HG03460 (cell line): Measurements from ENCODE around the gene ZNF552.
"Not testable (repeated sequence)": the region's sequence is repeated elsewhere in the genome, so short reads cannot be mapped to it uniquely, and the experiment has no call there.

ENCODE experiments used
- ATAC-seq: cut with Tn5 transposase; IDR thresholded peaks from one replicate; pipeline ENCODE4 v1.9.1; 2021; ENCODE audit not compliant: unreplicated experiment

Gene ZNF552

DNA sequence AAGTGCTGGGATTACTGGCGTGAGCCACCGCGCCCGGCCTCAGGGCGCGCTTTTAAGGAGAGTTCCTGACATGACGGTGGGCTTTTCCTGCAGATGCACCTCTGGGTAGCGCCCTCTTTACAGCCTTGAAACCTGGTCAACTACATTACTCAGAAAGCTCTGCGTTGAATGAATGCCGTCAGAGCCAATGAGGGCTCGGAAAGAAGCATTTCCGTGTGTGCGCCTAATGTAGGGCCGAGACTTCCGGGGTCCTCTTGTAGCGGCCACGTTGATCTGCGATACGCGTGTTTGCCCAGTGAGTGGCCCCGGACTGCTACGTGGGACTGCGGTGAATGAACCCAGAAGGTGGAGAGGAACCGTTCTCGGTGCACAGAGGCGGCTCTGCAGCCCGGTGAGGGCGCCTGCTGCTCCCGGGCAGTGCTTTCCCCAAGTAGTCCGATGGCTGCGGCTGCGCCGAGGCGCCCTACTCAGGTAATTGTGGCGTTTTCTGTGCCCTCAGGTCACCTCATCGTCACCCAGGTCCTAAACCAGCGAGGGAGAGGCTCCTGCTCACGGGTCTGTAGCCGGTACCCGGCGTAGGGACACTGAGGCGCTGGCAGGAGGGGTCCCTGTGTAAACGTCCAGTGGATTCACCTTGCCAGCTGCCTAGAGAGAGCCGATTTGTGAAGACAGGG is 4.9 kb upstream of the ZNF552 start:
- ATAC-seq: peak; percentile 74

DNA sequence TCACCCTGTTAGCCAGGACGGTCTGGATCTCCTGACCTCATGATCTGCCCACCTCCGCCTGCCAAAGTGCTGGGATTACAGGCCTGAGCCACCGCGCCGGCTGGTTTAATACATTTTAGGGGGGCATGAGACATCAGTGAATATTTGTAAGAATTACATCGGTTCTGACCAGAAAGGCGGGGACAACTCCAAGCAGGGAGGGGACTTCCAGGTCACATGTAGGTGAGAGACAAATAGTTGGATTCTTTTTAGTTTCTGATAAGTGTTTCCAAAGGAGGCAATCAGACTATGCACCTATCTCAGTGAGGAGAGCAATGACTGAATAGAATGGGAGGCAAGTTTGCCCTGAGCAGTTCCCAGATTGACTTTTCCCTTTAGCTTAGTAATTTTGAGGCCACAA is 3.7 kb upstream of the ZNF552 start:
- no peak for ATAC-seq

DNA sequence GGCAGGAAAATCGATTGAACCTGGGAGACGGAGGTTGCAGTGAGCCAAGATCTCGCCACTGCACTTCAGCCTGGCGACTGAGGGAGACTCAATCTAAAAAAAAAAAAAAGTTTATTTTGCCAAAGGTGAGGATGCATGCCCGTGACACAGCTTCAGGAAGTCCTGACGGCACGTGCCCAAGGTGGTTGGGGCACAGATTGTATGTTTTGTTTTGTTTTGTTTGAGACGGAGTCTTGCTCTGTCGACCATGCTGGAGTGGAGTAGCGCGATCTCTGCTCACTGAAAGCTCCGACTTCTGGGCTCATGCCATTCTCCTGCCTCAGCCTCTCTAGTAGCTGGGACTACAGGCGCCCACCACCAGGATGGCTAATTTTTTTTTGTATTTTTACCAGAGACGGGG is 3.3 kb upstream of the ZNF552 start:
- no peak for ATAC-seq

DNA sequence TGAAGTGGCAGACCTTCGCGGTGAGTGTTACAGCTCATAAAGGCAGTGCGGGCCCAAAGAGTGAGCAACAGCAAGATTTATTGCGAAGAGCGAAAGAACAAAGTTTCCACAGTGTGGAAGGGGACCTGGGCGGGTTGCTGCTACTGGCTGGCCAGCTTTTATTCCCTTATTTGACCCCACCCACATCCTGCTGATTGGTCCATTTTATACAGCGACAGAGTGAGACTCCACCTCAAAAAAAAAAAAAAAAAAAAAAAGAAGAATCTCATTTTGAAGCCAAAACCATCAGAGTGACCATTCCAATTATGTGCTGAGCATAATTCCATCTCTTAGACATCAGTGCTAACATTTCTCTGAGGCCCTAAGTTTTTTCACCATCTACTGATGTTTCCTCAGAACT is 1.9 kb upstream of the ZNF552 start:
- ATAC-seq: no peak

DNA sequence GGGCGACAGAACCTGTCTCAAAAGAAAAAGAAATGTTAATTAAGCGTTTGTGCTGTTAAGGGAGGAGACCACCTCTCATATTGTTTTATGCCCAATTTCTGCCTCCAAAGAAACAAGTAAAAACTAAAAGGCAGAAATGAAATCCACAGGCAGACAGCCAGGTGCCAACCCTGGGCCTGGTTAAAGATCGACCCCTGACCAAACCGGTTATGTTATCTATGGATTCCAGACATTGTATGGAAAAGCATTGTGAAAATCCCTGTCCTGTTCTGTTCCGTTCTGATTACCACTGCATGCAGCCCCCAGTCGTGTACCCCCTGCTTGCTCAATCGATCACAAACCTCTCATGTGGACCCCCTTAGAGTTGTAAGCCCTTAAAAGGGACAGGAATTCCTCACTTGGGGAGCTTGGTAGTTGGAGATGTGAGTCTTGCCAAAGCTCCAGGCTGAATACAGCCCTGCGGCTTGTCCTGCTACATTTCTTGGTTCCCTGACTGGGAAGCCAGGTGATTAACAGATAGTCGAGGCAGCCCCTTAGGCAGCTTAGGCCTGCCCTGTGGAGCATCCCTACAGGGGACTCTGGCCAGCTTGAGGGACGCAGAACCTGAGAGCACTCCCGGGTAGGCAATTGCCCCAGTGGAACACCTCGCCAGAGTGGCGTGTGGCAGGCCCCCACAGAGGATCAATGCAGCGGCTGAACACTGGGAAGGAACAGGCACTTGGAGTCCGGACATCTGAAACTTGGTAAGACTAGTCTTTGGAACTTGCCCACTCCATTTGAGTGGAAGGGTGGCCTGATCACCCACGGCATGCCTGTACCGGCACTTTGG is 748 bp upstream of the ZNF552 start:
- no peak for ATAC-seq

DNA sequence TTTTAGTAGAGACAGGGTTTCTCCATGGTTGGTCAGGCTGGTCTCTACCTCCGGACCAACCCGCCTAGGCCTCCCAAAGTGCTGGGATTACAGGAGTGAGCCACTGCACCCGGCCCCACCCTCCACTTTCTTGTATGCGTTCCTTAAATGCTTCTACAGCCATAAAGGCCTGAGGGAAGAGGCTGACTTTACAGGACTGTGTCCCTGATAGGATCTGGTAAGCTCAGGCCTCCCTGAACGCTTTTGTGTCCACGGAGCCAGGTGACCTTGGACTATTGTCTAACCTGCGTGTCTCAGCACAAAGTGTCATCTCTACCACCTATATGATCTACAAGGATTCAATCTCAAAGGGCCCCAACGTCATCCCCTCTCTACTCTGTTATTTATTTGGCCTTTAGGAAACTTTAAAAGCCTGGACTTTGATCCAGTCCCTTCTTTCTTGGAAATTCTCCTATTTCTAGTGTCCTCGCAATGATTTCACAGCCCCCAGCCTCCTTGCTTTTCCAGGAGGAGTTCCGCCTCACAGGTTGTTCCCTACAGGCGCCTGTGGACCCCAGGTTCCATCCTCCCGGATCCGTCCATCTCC is 701 bp downstream of the ZNF552 start:
- ATAC-seq: no peak

DNA sequence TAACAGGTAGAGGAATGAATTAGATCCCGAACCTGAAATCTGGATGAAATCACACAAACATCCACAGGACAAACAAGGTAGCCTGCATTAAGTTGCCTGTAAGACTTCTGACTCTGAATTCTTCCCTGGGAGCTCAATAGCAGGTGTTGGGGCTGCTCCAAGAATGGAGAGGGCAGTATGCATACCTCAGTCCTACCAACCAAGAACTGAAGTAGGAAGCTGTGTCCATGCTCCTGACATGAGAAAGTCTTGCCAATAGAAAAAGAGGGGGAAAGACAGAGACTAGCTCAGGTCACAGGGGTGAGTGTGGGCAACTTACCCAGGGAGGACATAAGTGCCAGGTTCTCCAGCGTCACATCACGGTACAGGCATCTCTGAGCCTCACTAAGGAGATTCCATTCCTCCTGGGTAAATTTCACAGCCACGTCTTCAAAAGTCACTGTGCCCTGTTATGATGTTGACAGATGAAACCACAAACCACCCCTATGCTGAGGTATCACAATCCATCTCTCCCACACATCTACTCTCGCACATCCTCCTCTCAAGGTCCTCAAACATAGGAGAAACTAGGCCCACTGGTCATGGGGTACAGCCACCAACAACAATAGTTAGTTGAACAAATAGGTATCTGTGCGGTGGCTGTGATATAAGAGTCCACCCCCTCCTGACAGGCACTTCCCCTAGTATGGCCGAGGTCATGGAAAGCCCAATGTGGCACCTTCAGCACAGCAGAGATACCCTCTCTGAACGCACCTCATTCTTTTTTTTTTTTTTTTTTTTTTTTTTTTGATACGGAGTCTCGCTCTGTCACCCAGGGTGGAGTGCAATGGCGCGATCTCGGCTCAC is 1.5 kb downstream of the ZNF552 start:
- not testable (repeated sequence) for ATAC-seq

DNA sequence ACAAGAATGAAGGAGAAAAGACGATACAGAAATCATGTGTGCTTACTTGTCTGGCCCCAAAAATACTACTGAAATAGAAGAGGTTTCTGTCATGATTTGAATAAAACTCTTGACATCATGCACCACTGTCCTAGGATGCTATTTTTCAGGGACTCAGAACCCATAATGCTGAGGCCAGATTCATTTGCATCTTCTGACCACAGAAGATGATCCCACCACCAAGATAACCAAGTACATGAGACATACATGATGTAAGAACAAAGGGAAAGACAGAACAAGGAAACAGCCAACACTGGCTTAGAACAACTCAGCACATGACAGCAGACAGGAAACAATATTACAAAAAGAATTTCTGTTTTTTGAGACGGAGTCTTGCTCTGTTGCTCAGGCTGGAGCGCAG is 2.5 kb downstream of the ZNF552 start:
- no peak for ATAC-seq

DNA sequence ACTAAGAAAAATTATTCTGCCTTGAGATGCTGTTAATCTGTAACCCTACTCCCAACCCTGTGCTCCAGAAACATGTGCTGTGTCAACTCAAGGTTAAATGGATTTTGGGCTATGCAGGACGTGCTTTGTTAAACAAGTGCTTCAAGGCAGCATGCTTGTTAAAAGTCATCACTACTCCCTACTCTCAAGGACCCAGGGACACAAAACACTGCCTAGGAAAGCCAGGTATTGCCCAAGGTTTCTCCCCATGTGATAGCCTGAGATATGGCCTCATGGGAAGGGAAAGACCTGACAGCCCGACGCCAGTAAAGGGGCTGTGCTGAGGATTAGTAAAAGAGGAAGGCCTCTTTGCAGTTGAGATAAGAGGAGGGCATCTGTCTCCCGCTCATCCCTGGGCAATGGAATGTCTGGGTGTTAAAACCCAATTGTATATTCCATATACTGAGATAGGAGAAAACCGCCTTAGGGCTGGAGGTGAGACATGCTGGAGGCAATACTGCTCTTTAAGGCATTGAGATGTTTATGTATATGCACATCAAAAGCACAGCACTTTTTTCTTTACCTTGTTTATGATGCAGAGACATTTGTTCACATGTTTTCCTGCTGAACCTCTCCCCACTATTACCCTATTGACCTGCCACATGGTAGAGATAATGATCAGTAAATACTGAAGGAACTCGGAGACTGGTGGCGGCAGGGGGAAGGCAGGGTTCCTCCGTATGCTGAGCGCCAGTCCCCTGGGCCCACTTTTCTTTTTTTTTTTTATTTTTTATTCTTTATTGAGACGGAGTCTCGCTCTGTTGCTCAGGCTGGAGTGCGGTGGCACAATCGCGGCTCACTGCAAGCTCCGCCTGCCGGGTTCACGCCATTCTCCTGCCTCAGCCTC is 4.1 kb downstream of the ZNF552 start:
- not testable (repeated sequence) for ATAC-seq

DNA sequence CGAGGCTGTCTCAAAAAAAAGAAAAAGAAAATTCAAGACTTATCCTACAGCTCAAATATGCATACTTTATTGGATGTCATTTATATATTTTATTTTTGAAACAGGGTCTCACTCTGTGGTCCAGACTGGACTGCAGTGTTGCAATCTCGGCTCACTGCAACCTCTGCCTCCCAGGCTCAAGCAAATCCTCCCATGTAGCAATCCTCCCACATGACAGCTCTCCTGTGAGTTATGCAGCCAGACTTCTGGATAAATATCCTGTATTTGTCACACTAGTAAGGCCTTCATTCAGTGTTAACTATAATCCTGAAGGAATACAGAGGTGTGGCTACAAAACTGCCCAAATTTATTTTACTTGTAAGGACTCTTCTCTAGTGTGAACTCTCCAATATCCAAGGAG is 7.2 kb downstream of the ZNF552 start:
- ATAC-seq: no peak

DNA sequence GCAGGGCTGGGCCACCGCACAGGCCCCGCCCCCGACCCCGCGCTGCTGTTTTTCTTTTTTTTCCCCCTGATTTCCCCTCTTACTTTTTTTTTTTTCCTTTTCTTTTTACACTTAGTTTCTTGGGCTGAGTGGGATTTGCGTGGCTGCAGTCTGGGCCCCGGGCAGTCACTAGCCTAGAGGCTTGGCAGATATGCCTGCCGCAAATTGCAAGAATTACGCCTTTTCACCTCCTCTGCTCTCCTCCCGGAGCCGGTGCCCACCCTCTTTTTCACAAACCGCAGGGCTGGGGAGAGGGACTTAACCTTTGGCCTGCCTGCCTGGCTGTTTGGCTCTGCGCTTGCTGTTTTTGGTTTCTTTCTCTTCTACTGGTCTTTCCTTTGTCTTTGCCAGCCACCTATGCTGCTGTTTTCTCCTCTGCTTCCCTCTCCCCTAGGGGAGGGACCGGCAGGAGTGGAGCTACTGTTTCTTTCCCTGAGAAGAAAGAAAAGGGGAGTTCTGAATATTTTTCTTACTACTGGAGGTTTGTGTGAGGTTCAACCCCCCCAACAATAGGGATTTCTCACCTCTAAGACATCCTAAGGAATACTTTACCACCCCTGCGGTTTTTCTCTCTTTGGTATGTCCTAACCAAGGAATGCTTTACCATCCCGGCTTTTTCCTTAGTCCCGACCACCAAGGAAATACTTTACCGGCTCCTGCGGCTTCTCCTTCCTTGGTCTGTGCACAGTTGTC is 11.0 kb downstream of the ZNF552 start:
- no peak for ATAC-seq

DNA sequence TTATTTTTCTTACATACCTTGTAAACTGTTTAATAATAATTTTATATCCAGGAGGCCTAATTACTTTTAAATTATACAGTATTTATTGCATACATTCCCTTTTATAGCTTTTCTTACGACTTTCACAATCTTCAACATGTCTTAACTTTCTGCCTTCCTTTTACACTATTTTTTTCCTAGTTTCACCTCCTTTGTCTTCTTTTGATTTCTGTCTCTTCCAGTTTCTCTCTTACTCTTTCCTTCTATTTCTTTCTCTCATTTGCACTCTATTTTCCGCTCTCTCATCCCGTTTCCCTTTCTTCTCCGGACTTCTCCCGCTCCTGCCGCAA is 11.5 kb downstream of the ZNF552 start:
- no peak for ATAC-seq

DNA sequence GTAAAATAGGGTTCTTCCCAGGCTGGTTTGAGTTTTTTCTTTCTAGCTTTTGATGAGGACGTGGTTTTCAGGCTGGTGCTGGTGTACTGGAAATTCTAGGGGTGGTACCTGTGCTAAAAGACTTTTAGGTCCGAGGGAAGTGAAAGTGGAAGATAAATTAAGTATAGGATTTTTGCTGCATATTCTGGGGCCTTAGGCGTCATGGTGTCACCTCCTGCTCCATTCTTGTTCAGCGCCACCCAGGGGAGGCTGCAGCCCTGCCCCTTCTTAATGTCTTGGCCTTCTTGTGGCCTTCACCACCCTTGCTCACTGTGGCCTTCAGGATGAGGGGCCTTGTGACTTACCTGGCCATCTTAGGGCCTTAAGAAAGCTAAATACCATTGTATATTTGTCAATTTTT is 12.4 kb downstream of the ZNF552 start:
- no peak for ATAC-seq

DNA sequence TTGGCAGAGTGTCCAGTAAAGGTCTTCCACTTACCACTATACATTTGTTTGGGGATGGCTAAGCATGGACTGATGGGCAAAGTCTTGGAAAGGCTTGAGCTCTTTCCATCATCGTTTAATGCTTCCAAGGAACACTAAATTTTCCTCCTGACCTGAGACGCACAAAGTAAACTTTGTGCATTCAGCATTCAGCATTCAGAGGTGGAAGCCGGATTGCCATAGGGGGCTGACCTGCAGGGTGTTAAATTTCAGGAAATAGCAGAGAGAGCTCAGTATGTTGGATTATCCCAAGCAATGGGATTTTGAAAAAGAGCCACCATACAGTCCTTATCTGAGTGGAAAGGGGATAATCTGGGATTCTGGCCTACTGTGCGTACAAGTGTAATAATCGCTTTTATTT is 14.0 kb downstream of the ZNF552 start:
- no peak for ATAC-seq

DNA sequence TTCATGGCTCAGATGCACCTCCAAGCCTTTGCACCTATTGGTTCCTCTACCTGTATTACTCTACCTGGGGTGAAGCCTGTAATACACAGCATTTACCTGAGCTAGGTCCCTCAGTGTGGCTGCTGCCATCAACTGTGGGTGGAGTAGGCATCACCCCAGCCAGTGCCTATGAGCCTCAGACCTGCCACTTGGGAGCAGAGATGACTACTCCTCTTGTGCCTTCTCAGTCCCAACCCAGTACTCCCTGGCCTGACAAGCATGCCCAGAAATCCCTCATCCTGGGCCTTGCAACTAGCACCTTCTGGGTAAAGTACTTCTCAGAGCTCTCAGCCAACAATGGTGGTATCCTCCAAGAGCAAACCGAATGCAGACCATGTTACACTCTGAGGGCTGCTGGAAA is 18.1 kb downstream of the ZNF552 start:
- ATAC-seq: not testable (repeated sequence)

DNA sequence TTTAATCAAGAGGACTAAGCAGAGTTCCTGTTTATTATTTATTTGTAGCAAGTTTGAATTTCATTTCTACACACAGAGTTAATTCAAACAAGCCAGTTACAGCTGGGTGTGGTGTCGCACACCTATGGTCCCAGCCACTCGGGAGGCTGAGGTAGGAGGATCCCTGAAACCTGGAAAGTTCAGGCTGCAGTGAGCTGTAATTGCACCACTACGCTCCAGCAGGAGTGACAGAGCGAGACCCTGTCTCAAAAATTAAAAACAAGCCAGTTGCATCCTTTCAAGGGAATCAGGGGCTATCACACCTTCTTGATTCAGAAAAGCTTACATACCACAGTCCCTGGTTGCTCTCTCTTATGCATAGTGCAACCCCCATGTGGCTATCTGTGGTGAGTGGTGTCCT is 25.4 kb downstream of the ZNF552 start:
- no peak for ATAC-seq

DNA sequence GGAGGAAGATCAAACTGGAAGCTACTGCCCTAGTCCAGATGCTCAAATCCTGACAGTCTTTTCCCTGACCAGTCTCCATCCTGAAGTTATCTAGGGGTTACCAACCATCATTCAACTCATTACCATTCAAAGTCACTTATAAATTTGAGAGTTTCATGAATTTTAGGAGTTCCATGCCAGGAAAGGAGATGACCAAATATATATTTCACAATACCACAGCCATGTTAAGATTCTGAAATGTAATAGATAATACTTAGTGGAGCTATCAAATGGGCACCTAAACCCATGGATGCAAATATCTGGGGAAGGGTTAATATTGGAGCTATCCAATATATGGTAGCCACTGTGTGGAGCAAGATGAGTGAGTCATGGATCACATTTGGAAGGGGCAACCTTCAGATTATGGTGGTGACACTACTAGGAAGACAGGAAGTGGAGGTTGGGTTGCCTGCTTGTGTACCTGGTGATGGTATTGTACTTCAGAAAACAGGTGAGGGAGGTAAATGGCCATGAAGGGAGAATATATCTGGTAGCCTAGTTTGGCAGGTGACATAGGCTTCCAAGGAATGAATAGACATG is 26.5 kb downstream of the ZNF552 start:
- no peak for ATAC-seq

DNA sequence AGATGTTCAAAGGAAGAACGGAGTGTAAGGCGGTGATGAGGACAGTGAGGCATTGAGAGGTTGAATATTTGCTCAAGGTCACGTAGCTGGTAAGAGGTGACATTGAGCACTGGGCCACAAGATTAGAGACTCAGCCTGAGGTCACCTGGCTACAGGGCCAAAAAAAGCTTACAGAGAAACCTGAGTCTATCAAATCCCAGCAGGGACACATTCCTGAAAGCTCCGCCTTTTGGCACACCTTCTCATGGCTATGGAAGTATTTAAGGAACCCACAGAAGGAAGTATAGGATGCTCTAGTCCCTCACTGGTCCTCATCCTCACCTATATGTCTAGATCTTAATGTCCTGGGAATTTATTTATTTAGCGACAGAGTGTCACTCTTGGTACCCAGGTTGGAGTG is 27.8 kb downstream of the ZNF552 start:
- ATAC-seq: no peak

DNA sequence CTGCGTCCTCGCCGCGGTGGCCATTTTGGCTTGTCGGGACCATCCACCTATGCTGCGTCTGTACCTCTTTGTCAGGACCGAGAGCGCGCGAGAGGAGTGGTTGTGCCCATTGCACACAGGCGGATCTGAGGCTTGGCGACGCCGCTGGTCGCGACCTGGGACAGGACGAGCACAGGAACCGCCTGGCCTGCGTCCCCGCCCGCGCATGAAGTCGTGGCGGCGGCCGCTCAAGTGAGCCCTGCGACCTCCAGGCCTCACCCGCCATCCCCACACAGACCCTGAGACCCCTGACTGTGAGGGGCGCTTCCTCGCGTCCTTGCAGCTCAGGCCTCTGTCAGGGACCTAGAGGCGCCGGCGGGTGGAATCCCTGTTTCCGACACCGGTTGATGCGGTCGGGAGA is 28.4 kb downstream of the ZNF552 start:
- ATAC-seq: no peak
